ENCODE results near the gene ATP8A2. TPM values are rescaled to one million over a fixed set of nuclear protein-coding genes. Genes with fewer than 3 reads are reported as not detected.

Gene ATP8A2
- total and polyA plus RNA-seq, 10 of the 15 experiments (the other 5 are each of a cell fraction or from before 2014, with no cell fraction given), result 0.01 to 0.04 (median 0.04) TPM; not detected in 7

DNA sequence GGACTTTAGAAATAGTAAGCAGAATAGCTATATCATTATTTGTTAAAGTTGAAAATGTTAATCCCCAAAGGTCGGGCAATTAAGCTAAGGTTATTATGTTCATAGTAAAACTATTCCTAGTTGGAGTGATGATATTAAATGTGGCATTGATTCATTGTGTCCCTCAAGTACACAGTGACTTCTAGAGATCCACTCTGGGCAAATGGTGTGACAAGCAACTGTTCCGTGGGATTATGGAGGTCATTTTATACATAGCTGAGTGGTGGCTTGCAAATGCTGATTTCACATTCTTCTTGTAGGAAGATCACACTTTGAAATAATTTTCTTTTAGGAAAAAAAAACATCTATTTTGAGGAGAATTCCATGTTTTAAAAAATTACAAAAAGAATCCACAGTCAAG is 317.8 kb downstream of the ATP8A2 start:
- Histone ChIP-seq H3K9me3 (replicated peaks; ENCODE audit: control insufficient read depth, insufficient read depth, low read length) (no peaks in the 10 kb centered on the region), H3K79me2 (ENCODE audit: control insufficient read depth, insufficient read depth, low read length) (no peaks in the 10 kb centered on the region), H3K4me1 (ENCODE audit: control insufficient read depth, insufficient read depth, low read length) (no peaks in the 10 kb centered on the region), H3K9ac (ENCODE audit: control insufficient read depth, insufficient read depth, low read length) (no peak overlapping the region), H3K27me3 (replicated peaks in 1 of 2; ENCODE audit: control insufficient read depth in 2 of 2, insufficient read depth in 2 of 2, low read length in 1 of 2) (no peaks in the 10 kb centered on the region), H3K27ac (ENCODE audit: control insufficient read depth, insufficient read depth) (no peak overlapping the region), H3K4me3 (no peak overlapping the region), H3K4me2 (ENCODE audit: control insufficient read depth, insufficient read depth) (no peak overlapping the region), H2AFZ (ENCODE audit: control insufficient read depth, low read depth, low read length) (no peak overlapping the region), H4K20me1 (ENCODE audit: control insufficient read depth, insufficient read depth) (no peaks in the 10 kb centered on the region), H3K36me3 (ENCODE audit: control insufficient read depth in 2 of 2, insufficient read depth in 2 of 2, low read length in 1 of 2) (no peaks in the 10 kb centered on the region)
- SMC1A ChIA-PET (ENCODE audit: uncharacterized antibody, unreplicated experiment), result interaction anchor here (0.9 kb wide), 1 partner anchor 20 kb away, joined by 3 read pairs; no protein-coding TSS in a partner anchor
- no peak for ATAC-seq
- no peak for DNase-seq (ENCODE audit: low read depth, low spot score)
- CTCF ChIA-PET, result no interaction called here
- RAD21 ChIA-PET (ENCODE audit: unreplicated experiment), result no interaction called here
- intact Hi-C loops (cut with micrococcal nuclease; ENCODE audit: unreplicated experiment) (no loop called here), in situ Hi-C loops (cut with MboI) (no loop called here)
- BruUV-seq (replicated peaks), result no TSS peak
- no peak for TF ChIP-seq POLR2AphosphoS2 (IDR thresholded peaks at IDR 0.05; ENCODE audit: low read depth, low read length)
- no peak for TF ChIP-seq CREM (IDR thresholded peaks at IDR 0.05; ENCODE audit: low read depth)
- TF ChIP-seq, protein P1, sequence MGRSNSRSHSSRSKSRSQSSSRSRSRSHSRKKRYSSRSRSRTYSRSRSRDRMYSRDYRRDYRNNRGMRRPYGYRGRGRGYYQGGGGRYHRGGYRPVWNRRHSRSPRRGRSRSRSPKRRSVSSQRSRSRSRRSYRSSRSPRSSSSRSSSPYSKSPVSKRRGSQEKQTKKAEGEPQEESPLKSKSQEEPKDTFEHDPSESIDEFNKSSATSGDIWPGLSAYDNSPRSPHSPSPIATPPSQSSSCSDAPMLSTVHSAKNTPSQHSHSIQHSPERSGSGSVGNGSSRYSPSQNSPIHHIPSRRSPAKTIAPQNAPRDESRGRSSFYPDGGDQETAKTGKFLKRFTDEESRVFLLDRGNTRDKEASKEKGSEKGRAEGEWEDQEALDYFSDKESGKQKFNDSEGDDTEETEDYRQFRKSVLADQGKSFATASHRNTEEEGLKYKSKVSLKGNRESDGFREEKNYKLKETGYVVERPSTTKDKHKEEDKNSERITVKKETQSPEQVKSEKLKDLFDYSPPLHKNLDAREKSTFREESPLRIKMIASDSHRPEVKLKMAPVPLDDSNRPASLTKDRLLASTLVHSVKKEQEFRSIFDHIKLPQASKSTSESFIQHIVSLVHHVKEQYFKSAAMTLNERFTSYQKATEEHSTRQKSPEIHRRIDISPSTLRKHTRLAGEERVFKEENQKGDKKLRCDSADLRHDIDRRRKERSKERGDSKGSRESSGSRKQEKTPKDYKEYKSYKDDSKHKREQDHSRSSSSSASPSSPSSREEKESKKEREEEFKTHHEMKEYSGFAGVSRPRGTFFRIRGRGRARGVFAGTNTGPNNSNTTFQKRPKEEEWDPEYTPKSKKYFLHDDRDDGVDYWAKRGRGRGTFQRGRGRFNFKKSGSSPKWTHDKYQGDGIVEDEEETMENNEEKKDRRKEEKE (IDR thresholded peaks at IDR 0.05), result no peak
- no peak for TF ChIP-seq ZZZ3 (IDR thresholded peaks at IDR 0.05; ENCODE audit: control insufficient read depth, insufficient read length, low read depth)
- TF ChIP-seq BMI1 (IDR thresholded peaks at IDR 0.05; ENCODE audit: borderline replicate concordance), result no peak
- no peak for TF ChIP-seq ATF7 (IDR thresholded peaks at IDR 0.05; ENCODE audit: low read depth)
- TF ChIP-seq NFIC (IDR thresholded peaks at IDR 0.05; ENCODE audit: low read depth, low read length), result no peak
- TF ChIP-seq MEF2B (IDR thresholded peaks at IDR 0.05; ENCODE audit: partially characterized antibody, poor library complexity, severe bottlenecking), result no peak
- TF ChIP-seq SMC3 (IDR thresholded peaks at IDR 0.05; ENCODE audit: borderline replicate concordance, low read length), result no peak
- POLR2A ChIA-PET, result no interaction called here
- 16% methylated on average over 2 of the region's 2 CpGs for WGBS (ENCODE audit: insufficient coverage, insufficient replicate concordance, low lambda C conversion rate, missing lambda C conversion rate)
- FAIRE-seq, result no peak

Data from GM12878 (cell line).